Neural progenitor cell (in vitro differentiated cells): ENCODE measurements around the gene SPOCK3.

Experiments used
- CTCF ChIP-seq: fragments of 200-600 bp; sonication (generic); IDR thresholded peaks from 2 replicates; pipeline ENCODE4 v1.5.1; 2017; ENCODE audit warnings: antibody characterized with exemption, mild to moderate bottlenecking
- EZH2 ChIP-seq: fragments of 200-600 bp; sonication (generic); IDR thresholded peaks from 2 replicates; pipeline ENCODE4 v1.6.1; 2017; ENCODE audit warnings: antibody characterized with exemption, mild to moderate bottlenecking, moderate library complexity
- EZH2phosphoT487 ChIP-seq: fragments of 200-600 bp; sonication (generic); IDR thresholded peaks from 2 replicates; pipeline ENCODE4 v1.6.1; 2017; ENCODE audit warnings: antibody characterized with exemption

- TF ChIP-seq CTCF (no peak), EZH2phosphoT487 (no peak), EZH2 (no peak)
Measured at GRCh38 chr4:166808380-166808779, 425.9 kb downstream of the SPOCK3 start.
